Endothelial cell of umbilical vein (primary cell): Measurements from ENCODE around the gene SETD3.

Experiments
- POLR2A ChIP-seq: IDR thresholded peaks from 2 replicates; pipeline ENCODE4 v1.6.1; 2012; ENCODE audit warnings: low read depth, mild to moderate bottlenecking, control low read depth, low read length
- POLR2AphosphoS5 ChIP-seq: IDR thresholded peaks from 2 replicates; pipeline ENCODE4 v1.6.1; 2012; ENCODE audit warnings: low read depth, mild to moderate bottlenecking, control low read depth, low read length, moderate library complexity; ENCODE audit not compliant: insufficient read depth

- TF ChIP-seq POLR2A: no peak
- TF ChIP-seq POLR2AphosphoS5: no peak
Observed at GRCh38 chr14:99475179-99475578, 5.5 kb downstream of the SETD3 start.
